ENCODE data around the gene BPIFB6. TPM values are rescaled to one million over a fixed set of nuclear protein-coding genes. Genes with fewer than 3 reads are reported as not detected.

BPIFB6 gene
- total and polyA plus RNA-seq, 3 donors from 2014 or later, result 0.24 TPM; not detected in 2

DNA sequence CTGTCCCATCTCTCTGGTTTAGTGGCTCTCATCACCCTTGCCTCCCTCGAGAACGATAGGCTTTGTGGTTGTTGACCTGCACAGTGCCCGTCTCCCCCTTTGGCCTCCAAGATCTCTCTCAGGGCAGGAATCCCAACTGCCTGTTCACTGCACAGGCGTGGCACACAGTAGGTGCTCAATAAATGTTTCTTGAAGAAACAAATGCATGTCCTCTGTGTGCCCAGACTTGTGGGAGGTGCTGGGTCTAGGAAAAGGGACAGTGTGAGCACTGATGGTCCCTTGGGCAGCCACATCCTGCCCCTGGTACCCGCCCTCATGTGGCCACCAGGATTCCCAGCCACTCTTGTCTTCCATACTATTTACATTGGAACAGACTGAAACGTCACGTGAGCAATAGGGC is 2.6 kb upstream of the BPIFB6 start:
- H3K4me1 ChIP-seq, result no peaks in the 10 kb centered on the region
- no peak for TF ChIP-seq POLR2A (IDR thresholded peaks at IDR 0.05)
- TF ChIP-seq, protein P1, sequence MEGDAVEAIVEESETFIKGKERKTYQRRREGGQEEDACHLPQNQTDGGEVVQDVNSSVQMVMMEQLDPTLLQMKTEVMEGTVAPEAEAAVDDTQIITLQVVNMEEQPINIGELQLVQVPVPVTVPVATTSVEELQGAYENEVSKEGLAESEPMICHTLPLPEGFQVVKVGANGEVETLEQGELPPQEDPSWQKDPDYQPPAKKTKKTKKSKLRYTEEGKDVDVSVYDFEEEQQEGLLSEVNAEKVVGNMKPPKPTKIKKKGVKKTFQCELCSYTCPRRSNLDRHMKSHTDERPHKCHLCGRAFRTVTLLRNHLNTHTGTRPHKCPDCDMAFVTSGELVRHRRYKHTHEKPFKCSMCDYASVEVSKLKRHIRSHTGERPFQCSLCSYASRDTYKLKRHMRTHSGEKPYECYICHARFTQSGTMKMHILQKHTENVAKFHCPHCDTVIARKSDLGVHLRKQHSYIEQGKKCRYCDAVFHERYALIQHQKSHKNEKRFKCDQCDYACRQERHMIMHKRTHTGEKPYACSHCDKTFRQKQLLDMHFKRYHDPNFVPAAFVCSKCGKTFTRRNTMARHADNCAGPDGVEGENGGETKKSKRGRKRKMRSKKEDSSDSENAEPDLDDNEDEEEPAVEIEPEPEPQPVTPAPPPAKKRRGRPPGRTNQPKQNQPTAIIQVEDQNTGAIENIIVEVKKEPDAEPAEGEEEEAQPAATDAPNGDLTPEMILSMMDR (IDR thresholded peaks at IDR 0.05), result no peak
- no peak overlapping the region for H3K4me3 ChIP-seq
- no peaks in the 10 kb centered on the region for H3K27me3 ChIP-seq
- no peak for DNase-seq
- intact Hi-C loops (cut with DNase I; ENCODE audit: low total_unique reads), result no loop called here
- no peaks in the 10 kb centered on the region for H3K9me3 ChIP-seq
- no peaks in the 10 kb centered on the region for H3K36me3 ChIP-seq (ENCODE audit: low read depth, missing control alignments)
- 82 to 85% methylated on average over 7 of the region's 7 CpGs for WGBS, 2 donors
- H3K27ac ChIP-seq, result no peak overlapping the region

DNA sequence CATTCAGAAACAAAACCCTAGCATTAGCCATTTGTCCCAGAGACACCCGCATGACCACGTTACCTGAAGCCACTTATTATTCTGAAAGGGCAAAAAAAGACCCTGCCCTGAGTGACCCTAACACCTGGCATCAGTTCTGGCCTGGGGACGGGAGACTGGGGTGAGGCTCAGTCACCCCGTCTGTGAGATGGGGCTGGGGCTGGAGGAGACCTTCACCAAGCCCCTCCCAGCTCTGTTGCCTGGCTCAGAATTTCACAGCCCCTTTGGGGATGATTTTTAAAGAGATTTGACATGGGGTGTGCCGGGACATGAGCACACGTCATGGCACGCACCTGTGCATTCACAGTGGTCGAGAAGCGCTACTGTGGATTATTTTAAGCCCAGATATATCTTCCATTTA is 1.4 kb upstream of the BPIFB6 start:
- H3K9me3 ChIP-seq, result no peaks in the 10 kb centered on the region
- H3K36me3 ChIP-seq (ENCODE audit: low read depth, missing control alignments), result no peaks in the 10 kb centered on the region
- 83% methylated on average over 9 of the region's 9 CpGs for WGBS, 2 donors
- no peak overlapping the region for H3K4me3 ChIP-seq
- no peaks in the 10 kb centered on the region for H3K27me3 ChIP-seq
- no peak overlapping the region for H3K27ac ChIP-seq
- intact Hi-C loops (cut with DNase I; ENCODE audit: low total_unique reads), result no loop called here
- no peak for DNase-seq
- H3K4me1 ChIP-seq, result no peaks in the 10 kb centered on the region
- TF ChIP-seq POLR2A (IDR thresholded peaks at IDR 0.05), result no peak
- TF ChIP-seq, protein P1 (IDR thresholded peaks at IDR 0.05), result no peak

DNA sequence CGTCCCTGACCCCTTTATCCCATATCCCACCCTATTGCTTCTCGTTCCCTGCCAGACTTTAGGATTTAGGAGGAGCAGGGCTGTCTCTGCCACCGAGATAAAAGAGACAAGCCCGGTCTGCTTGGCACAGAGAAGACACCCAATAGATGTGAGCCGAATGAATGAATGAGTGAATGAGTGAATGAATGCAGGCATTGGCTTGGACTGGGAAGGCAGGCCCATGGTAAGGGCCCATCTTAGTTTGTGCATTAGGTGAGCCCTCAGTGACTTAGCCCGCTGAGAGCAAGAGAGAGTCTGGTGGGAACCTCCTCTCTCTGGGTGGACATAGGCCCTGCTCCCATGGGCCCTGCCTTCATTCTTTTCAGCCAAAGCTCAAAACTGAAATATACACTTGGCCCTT is 879 bp upstream of the BPIFB6 start:
- no peak for DNase-seq
- no peak for TF ChIP-seq POLR2A (IDR thresholded peaks at IDR 0.05)
- TF ChIP-seq, protein P1 (IDR thresholded peaks at IDR 0.05), result no peak
- intact Hi-C loops (cut with DNase I; ENCODE audit: low total_unique reads), result no loop called here
- Histone ChIP-seq H3K36me3 (ENCODE audit: low read depth, missing control alignments) (no peaks in the 10 kb centered on the region), H3K27me3 (no peaks in the 10 kb centered on the region), H3K27ac (no peak overlapping the region), H3K9me3 (no peaks in the 10 kb centered on the region), H3K4me3 (no peak overlapping the region), H3K4me1 (no peaks in the 10 kb centered on the region)
- WGBS, 2 donors, result 82 to 85% methylated on average over 6 of the region's 6 CpGs

DNA sequence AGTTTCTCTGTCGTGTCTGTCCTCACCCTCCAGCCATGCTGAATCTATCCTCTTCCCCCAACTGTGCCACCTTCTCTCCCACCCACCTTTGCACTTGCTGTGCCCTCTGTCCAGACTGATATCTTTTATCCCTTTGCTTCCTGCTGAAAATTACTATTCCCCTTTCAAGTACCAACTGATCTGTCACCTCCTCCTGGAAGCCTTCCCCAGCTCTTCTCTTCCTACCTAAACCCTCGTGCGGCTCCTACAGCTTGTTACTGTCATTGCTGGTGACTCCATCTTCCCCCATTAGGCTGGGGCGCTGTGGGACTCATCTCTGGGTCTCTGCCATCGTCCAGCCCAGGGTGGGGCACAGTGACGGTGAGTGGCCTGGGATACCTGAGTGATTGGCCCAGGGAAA is 1.1 kb downstream of the BPIFB6 start:
- 86 to 93% methylated on average over 6 of the region's 6 CpGs for WGBS, 2 donors
- Histone ChIP-seq H3K4me3 (no peak overlapping the region), H3K27ac (no peak overlapping the region), H3K9me3 (no peaks in the 10 kb centered on the region), H3K4me1 (no peaks in the 10 kb centered on the region), H3K36me3 (ENCODE audit: low read depth, missing control alignments) (no peaks in the 10 kb centered on the region), H3K27me3 (no peaks in the 10 kb centered on the region)
- DNase-seq, result no peak
- TF ChIP-seq POLR2A (IDR thresholded peaks at IDR 0.05), result no peak
- TF ChIP-seq, protein P1 (IDR thresholded peaks at IDR 0.05), result no peak
- intact Hi-C loops (cut with DNase I; ENCODE audit: low total_unique reads), result no loop called here

DNA sequence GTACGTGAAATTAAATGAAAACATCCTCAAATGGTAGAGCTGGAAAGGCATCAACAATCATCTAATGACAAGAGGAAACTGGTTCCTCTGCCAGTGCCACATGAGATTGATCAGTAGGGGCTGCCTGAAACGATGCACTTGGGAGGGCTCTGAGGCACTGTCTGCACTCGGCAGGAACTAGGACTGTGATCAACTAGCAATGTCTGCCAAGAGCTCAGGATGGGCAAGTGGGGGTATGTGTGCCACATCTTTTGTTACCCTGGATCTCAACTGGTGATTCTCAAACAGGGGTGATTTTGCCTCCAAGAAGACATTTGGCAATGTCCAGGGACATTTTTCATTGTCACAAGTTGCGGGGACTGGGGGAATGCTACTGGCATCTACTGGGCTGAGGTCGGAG is 1.9 kb downstream of the BPIFB6 start:
- 59 to 66% methylated on average over 5 of the region's 5 CpGs for WGBS, 2 donors
- H3K4me3 ChIP-seq, result no peak overlapping the region

More for the DNA sequence above, 1.9 kb downstream of the BPIFB6 start:
- H3K27me3 ChIP-seq, result no peaks in the 10 kb centered on the region
- no peaks in the 10 kb centered on the region for H3K36me3 ChIP-seq (ENCODE audit: low read depth, missing control alignments)
- H3K27ac ChIP-seq, result no peak overlapping the region
- no peak for TF ChIP-seq POLR2A (IDR thresholded peaks at IDR 0.05)
- TF ChIP-seq, protein P1 (IDR thresholded peaks at IDR 0.05), result no peak
- H3K9me3 ChIP-seq, result no peaks in the 10 kb centered on the region
- no peak for DNase-seq
- no peaks in the 10 kb centered on the region for H3K4me1 ChIP-seq
- intact Hi-C loops (cut with DNase I; ENCODE audit: low total_unique reads), result no loop called here
